Activated naive CD8-positive, alpha-beta T cell treated with anti-CD3 and anti-CD28 coated beads, Interleukin-2, amount 10 ng/mL, durations not matched to agents 7 days and 5 days (primary cell): Measurements from ENCODE around the gene RSPO4. TPM values are rescaled to one million over a fixed set of nuclear protein-coding genes. Genes with fewer than 3 reads are reported as not detected.

ENCODE experiments used
- ATAC-seq: fragments of 150-1000 bp; cut with Tn5 transposase; one replicate; pipeline ENCODE4 v1.10.0; 2021; ENCODE audit warnings: low read depth, moderate library complexity
- POLR2A ChIA-PET: fragments of 350-600 bp; sonication (Branson Sonifier 250); formaldehyde crosslinking; loops from one replicate; lab custom pipeline; 2021; ENCODE audit warnings: antibody characterized with exemption; lab: Charles Lee
- DNase-seq: peaks from one replicate; pipeline ENCODE4 v3.0.0; 2021
- H3K27ac Mint-ChIP-seq: one replicate; pipeline ENCODE4 v1.8.0; 2022; ENCODE audit warnings: mild to moderate bottlenecking, mixed read lengths
- H3K27me3 Mint-ChIP-seq: one replicate; pipeline ENCODE4 v1.8.0; 2022; ENCODE audit warnings: mild to moderate bottlenecking, moderate library complexity, mixed read lengths
- H3K36me3 Mint-ChIP-seq: one replicate; pipeline ENCODE4 v1.8.0; 2021; ENCODE audit warnings: mild to moderate bottlenecking, mixed read lengths
- H3K4me1 Mint-ChIP-seq: one replicate; pipeline ENCODE4 v1.8.0; 2021; ENCODE audit warnings: mixed read lengths
- H3K4me3 Mint-ChIP-seq: one replicate; pipeline ENCODE4 v1.8.0; 2022; ENCODE audit warnings: mild to moderate bottlenecking, moderate library complexity, mixed read lengths
- H3K9me3 Mint-ChIP-seq: one replicate; pipeline ENCODE4 v1.8.0; 2021; ENCODE audit warnings: mixed read lengths
- total RNA-seq, 2 experiments: library from RNA; stranded (reverse); gene quantifications; one replicate each; pipeline ENCODE4 v1.2.3, GENCODE V29; 2021

The RSPO4 gene
- total RNA-seq, 2 experiments from 2014 or later, result 0.11 to 0.28 TPM

DNA sequence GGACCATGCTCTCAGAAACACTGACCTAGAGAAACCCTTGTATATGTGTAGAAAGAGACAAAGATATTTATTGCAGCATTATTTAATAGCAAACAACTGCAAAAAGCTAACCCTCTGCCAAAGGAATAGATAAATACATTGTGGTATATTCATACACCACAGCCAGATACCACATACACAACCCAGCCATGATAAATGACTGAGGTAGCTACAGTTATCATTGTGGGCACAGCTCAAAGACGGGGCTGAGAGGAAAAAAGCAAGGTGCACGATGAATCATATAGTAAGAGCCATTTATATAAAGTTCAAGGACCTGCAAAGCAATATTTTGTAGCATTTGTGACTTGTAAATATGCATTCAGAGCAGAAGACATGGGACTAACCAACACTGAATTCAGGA is 30.8 kb downstream of the RSPO4 start:
- POLR2A ChIA-PET, result interaction anchor here (0.6 kb wide), 1 partner anchor 1524 kb away, joined by 4 read pairs; no protein-coding TSS in a partner anchor
- H3K27me3 Mint-ChIP-seq, result peaks cover 9% of the 10 kb centered on the region
- no peak overlapping the region for H3K4me3 Mint-ChIP-seq
- ATAC-seq, result no peak
- no peak for DNase-seq
- no peak overlapping the region for H3K27ac Mint-ChIP-seq
- no peaks in the 10 kb centered on the region for H3K9me3 Mint-ChIP-seq
- H3K36me3 Mint-ChIP-seq, result no peaks in the 10 kb centered on the region
- H3K4me1 Mint-ChIP-seq, result peaks cover 1% of the 10 kb centered on the region

- H3K36me3 Mint-ChIP-seq, result no peaks in the 10 kb centered on the region
- no peak overlapping the region for H3K27ac Mint-ChIP-seq
- peaks cover 9% of the 10 kb centered on the region for H3K27me3 Mint-ChIP-seq
- no peaks in the 10 kb centered on the region for H3K9me3 Mint-ChIP-seq
- DNase-seq, result no peak
- POLR2A ChIA-PET, result no interaction called here
- ATAC-seq, result no peak
- no peak overlapping the region for H3K4me3 Mint-ChIP-seq
- H3K4me1 Mint-ChIP-seq, result peaks cover 1% of the 10 kb centered on the region
Observed at GRCh38 chr20:969868-970267, 32.2 kb downstream of the RSPO4 start.

GRCh38 chr20:967796-968742 is 34.0 kb downstream of the RSPO4 start:
- DNase-seq, result no peak
- H3K27me3 Mint-ChIP-seq, result peaks cover 7% of the 10 kb centered on the region
- H3K27ac Mint-ChIP-seq, result no peak overlapping the region
- no peaks in the 10 kb centered on the region for H3K36me3 Mint-ChIP-seq
- no peaks in the 10 kb centered on the region for H3K4me1 Mint-ChIP-seq
- H3K9me3 Mint-ChIP-seq, result no peaks in the 10 kb centered on the region
- no peak overlapping the region for H3K4me3 Mint-ChIP-seq
- POLR2A ChIA-PET, result interaction anchor here (1.1 kb wide), 1 partner anchor 245 kb away, joined by 3 read pairs; no protein-coding TSS in a partner anchor
- no peak for ATAC-seq

DNA sequence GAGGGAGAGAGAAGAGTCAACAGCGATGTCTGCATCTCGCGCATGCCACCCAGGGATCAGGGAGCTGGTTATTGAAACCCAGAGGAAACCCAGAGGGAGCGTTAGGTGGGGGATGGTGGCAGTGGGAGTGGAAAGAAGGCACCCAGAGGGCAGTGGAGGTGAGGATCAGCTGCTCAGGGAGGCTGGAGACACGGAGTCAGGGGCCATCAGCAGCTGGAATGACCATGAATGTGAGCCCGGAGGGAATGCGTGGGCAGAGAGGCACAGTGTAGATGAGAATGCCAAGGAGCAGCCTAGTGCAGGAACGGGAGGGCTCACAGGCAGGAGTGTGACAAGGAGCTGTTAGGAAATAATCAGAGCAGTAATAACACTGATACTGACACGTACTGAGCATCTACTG is 36.2 kb downstream of the RSPO4 start:
- no peak for ATAC-seq
- H3K27me3 Mint-ChIP-seq, result peaks cover 6% of the 10 kb centered on the region
- POLR2A ChIA-PET, result no interaction called here
- H3K36me3 Mint-ChIP-seq, result no peaks in the 10 kb centered on the region
- H3K9me3 Mint-ChIP-seq, result no peaks in the 10 kb centered on the region
- H3K4me1 Mint-ChIP-seq, result no peaks in the 10 kb centered on the region
- no peak overlapping the region for H3K27ac Mint-ChIP-seq
- H3K4me3 Mint-ChIP-seq, result no peak overlapping the region
- DNase-seq, result no peak

DNA sequence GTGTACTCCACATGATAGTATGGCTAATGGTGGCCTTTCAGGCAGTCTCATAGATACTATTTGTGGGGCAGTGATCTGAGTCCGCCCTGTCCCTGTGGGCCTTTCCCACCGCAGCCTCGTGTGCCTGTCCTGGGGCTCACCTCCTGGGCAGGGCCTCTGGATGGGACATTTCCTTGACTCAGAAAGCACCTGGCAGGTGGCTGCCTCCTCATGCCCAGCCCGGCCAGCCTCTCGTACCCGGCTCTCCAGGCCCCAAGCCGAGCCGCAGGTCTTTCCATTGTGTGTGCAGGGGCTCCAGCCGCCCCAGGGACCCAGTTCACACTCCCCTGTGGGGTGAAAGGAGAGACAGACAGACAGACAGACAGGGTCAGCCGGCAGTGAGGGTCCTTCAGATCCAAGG is 38.3 kb downstream of the RSPO4 start:
- no peak overlapping the region for H3K4me3 Mint-ChIP-seq
- ATAC-seq (no peak), DNase-seq (no peak)
- H3K9me3 Mint-ChIP-seq, result no peaks in the 10 kb centered on the region
- POLR2A ChIA-PET, result no interaction called here
- H3K36me3 Mint-ChIP-seq, result no peaks in the 10 kb centered on the region
- H3K4me1 Mint-ChIP-seq, result peaks cover 3% of the 10 kb centered on the region
- H3K27ac Mint-ChIP-seq, result no peak overlapping the region
- no peaks in the 10 kb centered on the region for H3K27me3 Mint-ChIP-seq

- Mint-ChIP-seq H3K27ac (no peak overlapping the region), H3K9me3 (no peaks in the 10 kb centered on the region), H3K27me3 (peaks cover 2% of the 10 kb centered on the region), H3K36me3 (no peaks in the 10 kb centered on the region), H3K4me3 (no peak overlapping the region), H3K4me1 (peaks cover 3% of the 10 kb centered on the region)
- DNase-seq (no peak), ATAC-seq (no peak)
- POLR2A ChIA-PET, result no interaction called here
Observed at GRCh38 chr20:962683-963082, 39.4 kb downstream of the RSPO4 start.

- H3K27me3 Mint-ChIP-seq, result peaks cover 2% of the 10 kb centered on the region
- POLR2A ChIA-PET, result no interaction called here
Observed at GRCh38 chr20:962223-962622, 39.9 kb downstream of the RSPO4 start.

GRCh38 chr20:961768-962167 is 40.3 kb downstream of the RSPO4 start:
- H3K27me3 Mint-ChIP-seq, result peaks cover 2% of the 10 kb centered on the region
- POLR2A ChIA-PET, result no interaction called here

More at GRCh38 chr20:962223-962622, 39.9 kb downstream of the RSPO4 start:
- Mint-ChIP-seq H3K36me3 (no peaks in the 10 kb centered on the region), H3K27ac (no peak overlapping the region), H3K4me1 (peaks cover 3% of the 10 kb centered on the region), H3K9me3 (no peaks in the 10 kb centered on the region), H3K4me3 (no peak overlapping the region)
- no peak for ATAC-seq
- DNase-seq, result no peak

GRCh38 chr20:959996-960615 is 42.0 kb downstream of the RSPO4 start:
- Mint-ChIP-seq H3K4me3 (no peak overlapping the region), H3K27ac (peak overlapping the region; percentile 28), H3K36me3 (no peaks in the 10 kb centered on the region), H3K9me3 (no peaks in the 10 kb centered on the region), H3K4me1 (peaks cover 3% of the 10 kb centered on the region), H3K27me3 (peaks cover 11% of the 10 kb centered on the region)
- POLR2A ChIA-PET, result no interaction called here
- no peak for ATAC-seq
- no peak for DNase-seq

More at GRCh38 chr20:961768-962167, 40.3 kb downstream of the RSPO4 start:
- H3K36me3 Mint-ChIP-seq, result no peaks in the 10 kb centered on the region
- no peaks in the 10 kb centered on the region for H3K9me3 Mint-ChIP-seq
- peaks cover 3% of the 10 kb centered on the region for H3K4me1 Mint-ChIP-seq
- H3K27ac Mint-ChIP-seq, result no peak overlapping the region
- ATAC-seq (no peak), DNase-seq (no peak)
- no peak overlapping the region for H3K4me3 Mint-ChIP-seq

- POLR2A ChIA-PET, result no interaction called here
- H3K4me3 Mint-ChIP-seq, result no peak overlapping the region
- peaks cover 18% of the 10 kb centered on the region for H3K27me3 Mint-ChIP-seq
- DNase-seq (no peak), ATAC-seq (no peak)
- no peak overlapping the region for H3K27ac Mint-ChIP-seq
- H3K36me3 Mint-ChIP-seq, result no peaks in the 10 kb centered on the region
- peaks cover 3% of the 10 kb centered on the region for H3K4me1 Mint-ChIP-seq
- no peaks in the 10 kb centered on the region for H3K9me3 Mint-ChIP-seq
Observed at GRCh38 chr20:958936-959815, 42.9 kb downstream of the RSPO4 start.

- POLR2A ChIA-PET, result no interaction called here
- DNase-seq, result no peak
- H3K9me3 Mint-ChIP-seq, result no peaks in the 10 kb centered on the region
- peaks cover 3% of the 10 kb centered on the region for H3K4me1 Mint-ChIP-seq
- no peak overlapping the region for H3K27ac Mint-ChIP-seq
- peaks cover 30% of the 10 kb centered on the region for H3K27me3 Mint-ChIP-seq
- no peak overlapping the region for H3K4me3 Mint-ChIP-seq
- ATAC-seq, result no peak
- no peaks in the 10 kb centered on the region for H3K36me3 Mint-ChIP-seq
Observed at GRCh38 chr20:957544-957943, 44.6 kb downstream of the RSPO4 start.

GRCh38 chr20:956330-956951 is 45.7 kb downstream of the RSPO4 start:
- H3K4me1 Mint-ChIP-seq, result peaks cover 3% of the 10 kb centered on the region
- no peaks in the 10 kb centered on the region for H3K9me3 Mint-ChIP-seq
- H3K27ac Mint-ChIP-seq, result no peak overlapping the region
- H3K27me3 Mint-ChIP-seq, result peaks cover 34% of the 10 kb centered on the region
- no peak overlapping the region for H3K4me3 Mint-ChIP-seq
- peak; percentile 84 for DNase-seq
- no peaks in the 10 kb centered on the region for H3K36me3 Mint-ChIP-seq
- POLR2A ChIA-PET, result no interaction called here
- peak; percentile 68 for ATAC-seq

GRCh38 chr20:955656-956055 is 46.5 kb downstream of the RSPO4 start:
- H3K27me3 Mint-ChIP-seq, result peaks cover 34% of the 10 kb centered on the region
- POLR2A ChIA-PET, result no interaction called here
- H3K4me1 Mint-ChIP-seq, result peaks cover 3% of the 10 kb centered on the region
- H3K9me3 Mint-ChIP-seq, result no peaks in the 10 kb centered on the region
- no peaks in the 10 kb centered on the region for H3K36me3 Mint-ChIP-seq
- DNase-seq (no peak), ATAC-seq (no peak)
- H3K4me3 Mint-ChIP-seq, result no peak overlapping the region
- H3K27ac Mint-ChIP-seq, result no peak overlapping the region
